OCI-M2 (cell line): Measurements from ENCODE around the gene SLC4A7.

Experiments used
- DNase-seq: peaks from one replicate; lab custom pipeline; 2025; ENCODE audit not compliant: unreplicated experiment; lab: John Stamatoyannopoulos, UW

SLC4A7 gene

GRCh38 chr3:27326202-27326601 lies 158.0 kb downstream of the SLC4A7 start:
- DNase-seq, result no peak

GRCh38 chr3:27325419-27325818 lies 158.8 kb downstream of the SLC4A7 start:
- no peak for DNase-seq

- no peak for DNase-seq
Observed at GRCh38 chr3:27324686-27325085, 159.5 kb downstream of the SLC4A7 start.

- no peak for DNase-seq
Observed at GRCh38 chr3:27323087-27323570, 161.1 kb downstream of the SLC4A7 start.
